SK-N-SH (cell line): Measurements from ENCODE around the gene PEX11A. TPM values are rescaled to one million over a fixed set of nuclear protein-coding genes. Genes with fewer than 3 reads are reported as not detected.
A peak's percentile ranks its signal among the peaks of the same experiment; 100 is the strongest.

Experiments used
- CTCF ChIA-PET: fragments of 300-600, 350-600 bp; formaldehyde crosslinking; extraction: SDS; loops from one replicate; lab custom pipeline; 2021; lab: Yijun Ruan, JAX
- POLR2A ChIA-PET: fragments of 350-600 bp; sonication (Branson Sonifier 250); formaldehyde crosslinking; extraction: SDS; loops from one replicate; lab custom pipeline; 2020; ENCODE audit warnings: antibody characterized with exemption, inconsistent platforms; lab: Yijun Ruan, JAX
- DNase-seq: peaks from one replicate; pipeline ENCODE4 v3.0.0; 2012
- H2AFZ ChIP-seq: fragments of 200-600 bp; sonication (generic); 2 replicates; pipeline ENCODE4 v1.8.1; 2016; ENCODE audit warnings: antibody characterized with exemption, mild to moderate bottlenecking, low read depth
- H3F3A ChIP-seq: fragments of 200-600 bp; sonication (generic); replicated peaks from 2 replicates; pipeline ENCODE3; 2016; ENCODE audit warnings: antibody characterized with exemption, mild to moderate bottlenecking; ENCODE audit not compliant: insufficient read depth
- H3K27ac ChIP-seq, 2 experiments: fragments of 200-500 bp in 1 of 2; fragments of 200-600 bp in 1 of 2; sonication (Bioruptor generic) in 1 of 2; sonication (generic), shearing (Covaris generic) in 1 of 2; 2 replicates each; pipeline versions ENCODE4 v1.5.1 to v1.6.1; 2014 to 2016; ENCODE audit warnings: low read depth in 2 of 2, inconsistent platforms in 1 of 2, low read length in 1 of 2, mild to moderate bottlenecking in 1 of 2, mixed read lengths in 1 of 2
- H3K27me3 ChIP-seq: fragments of 200-600 bp; sonication (generic), shearing (Covaris generic); 2 replicates; pipeline ENCODE4 v1.6.1; 2016; ENCODE audit warnings: mixed run types; ENCODE audit not compliant: insufficient read depth
- H3K36me3 ChIP-seq, 2 experiments: fragments of 200-500 bp in 1 of 2; fragments of 200-600 bp in 1 of 2; sonication (Bioruptor generic) in 1 of 2; sonication (generic) in 1 of 2; replicated peaks in 1 of 2; 2 replicates each; pipeline versions ENCODE3 to v1.5.1; 2014 to 2016; ENCODE audit warnings: low read length in 1 of 2, mild to moderate bottlenecking in 1 of 2; ENCODE audit not compliant: insufficient read depth in 2 of 2, control insufficient read depth in 1 of 2
- H3K4me1 ChIP-seq, 2 experiments: fragments of 200-500 bp in 1 of 2; fragments of 200-600 bp in 1 of 2; sonication (Bioruptor generic) in 1 of 2; sonication (generic), shearing (Covaris generic) in 1 of 2; 2 replicates each; pipeline versions ENCODE4 v1.5.1 to v1.6.1; 2014 to 2016; ENCODE audit warnings: low read depth in 1 of 2, low read length in 1 of 2, mixed run types in 1 of 2; ENCODE audit not compliant: insufficient read depth in 2 of 2, control insufficient read depth in 1 of 2
- H3K4me2 ChIP-seq: fragments of 200-600 bp; sonication (generic), shearing (Covaris generic); 2 replicates; pipeline ENCODE4 v1.6.1; 2017; ENCODE audit warnings: mixed run types
- H3K4me3 ChIP-seq, 2 experiments: fragments of 200-500 bp in 1 of 2; fragments of 200-600 bp in 1 of 2; sonication (Bioruptor generic) in 1 of 2; sonication (generic), shearing (Covaris generic) in 1 of 2; 2 replicates each; pipeline versions ENCODE4 v1.5.1 to v1.8.1; 2014 to 2016; ENCODE audit warnings: low read depth in 2 of 2, inconsistent platforms in 1 of 2, low read length in 1 of 2, mild to moderate bottlenecking in 1 of 2, mixed read lengths in 1 of 2, moderate library complexity in 1 of 2
- H3K79me2 ChIP-seq: fragments of 200-600 bp; sonication (generic); 2 replicates; pipeline ENCODE4 v1.8.1; 2017; ENCODE audit warnings: mild to moderate bottlenecking; ENCODE audit not compliant: insufficient read depth
- H3K9ac ChIP-seq: fragments of 200-600 bp; sonication (generic); 2 replicates; pipeline ENCODE4 v1.6.1; 2017; ENCODE audit warnings: mixed run types
- H3K9me2 ChIP-seq: fragments of 200-600 bp; sonication (generic); 2 replicates; pipeline ENCODE4 v1.6.1; 2017; ENCODE audit warnings: mixed run types
- H3K9me3 ChIP-seq: fragments of 200-600 bp; sonication (generic); 2 replicates; pipeline ENCODE4 v1.6.1; 2017; ENCODE audit warnings: mixed run types, mild to moderate bottlenecking, moderate library complexity
- H4K20me1 ChIP-seq: fragments of 200-600 bp; sonication (generic); 2 replicates; pipeline ENCODE4 v1.6.1; 2017; ENCODE audit warnings: mild to moderate bottlenecking, mixed run types; ENCODE audit not compliant: insufficient read depth
- ELF1 ChIP-seq: IDR thresholded peaks from 2 replicates; pipeline ENCODE4 v1.4.0; 2012
- EP300 ChIP-seq, 2 experiments: IDR thresholded peaks; 2 replicates each; pipeline versions ENCODE4 v1.4.0 to v1.6.1; 2012; ENCODE audit warnings: borderline replicate concordance in 1 of 2, low read depth in 1 of 2, low read length in 1 of 2
- FOSL2 ChIP-seq: IDR thresholded peaks from 2 replicates; pipeline ENCODE4 v1.4.0; 2012; ENCODE audit warnings: low read depth, mild to moderate bottlenecking, moderate library complexity, borderline replicate concordance
- FOXJ3 ChIP-seq: sonication (generic); formaldehyde crosslinking; IDR thresholded peaks from 2 replicates; pipeline ENCODE4 v1.5.1; 2020; ENCODE audit warnings: mild to moderate bottlenecking, missing genetic modification reagents
- JUND ChIP-seq: IDR thresholded peaks from 2 replicates; pipeline ENCODE4 v1.4.0; 2012
- MAX ChIP-seq: IDR thresholded peaks from 2 replicates; pipeline ENCODE4 v1.4.0; 2012; ENCODE audit warnings: low read depth
- NFIC ChIP-seq: IDR thresholded peaks from 2 replicates; pipeline ENCODE4 v1.4.0; 2012; ENCODE audit warnings: borderline replicate concordance
- PBX3 ChIP-seq: IDR thresholded peaks from 2 replicates; pipeline ENCODE4; 2012
- RCOR1 ChIP-seq: fragments of 150-350 bp; IDR thresholded peaks from 2 replicates; pipeline ENCODE4 v1.6.1; 2017; ENCODE audit warnings: antibody characterized with exemption, low read length
- SIN3A ChIP-seq: IDR thresholded peaks from 2 replicates; pipeline ENCODE4 v1.6.1; 2012; ENCODE audit warnings: low read depth, mild to moderate bottlenecking, low read length, moderate library complexity, borderline replicate concordance
- YY1 ChIP-seq: IDR thresholded peaks from 2 replicates; pipeline ENCODE4 v1.4.0; 2012; ENCODE audit warnings: low read depth, mild to moderate bottlenecking
- WGBS: methylation state at CpG from one replicate; pipeline ENCODE4 v1.1.6; 2017; ENCODE audit warnings: low lambda C conversion rate; 5-methylcytosine and 5-hydroxymethylcytosine counted together
- polyA plus RNA-seq, 3 experiments: library from polyadenylated mRNA; depleted of rRNA; stranded (reverse); fragments of >200 nt; gene quantifications; 2 replicates each; pipeline ENCODE4 v1.2.3, GENCODE V29; 2012
- TF ChIP-seq, protein P1 (sequence below): IDR thresholded peaks from 2 replicates; pipeline ENCODE4 v1.4.0; 2012; ENCODE audit warnings: low read depth, borderline replicate concordance
- TF ChIP-seq, protein P2 (sequence below): fragments of 200-600 bp; sonication (generic); IDR thresholded peaks from 2 replicates; pipeline ENCODE4 v1.6.1; 2017; ENCODE audit warnings: antibody characterized with exemption, mild to moderate bottlenecking, moderate library complexity
- TF ChIP-seq, protein P3 (sequence below): fragments of 150-350 bp; IDR thresholded peaks from 2 replicates; pipeline ENCODE4 v1.6.1; 2017; ENCODE audit warnings: antibody characterized with exemption, low read length, low read depth, borderline replicate concordance

PEX11A gene
- polyA plus RNA-seq, 1 of the 3 experiments (the other 2 are of a cell fraction) = 6.1 TPM

GRCh38 chr15:89662893-89663626 is 27.5 kb downstream of the PEX11A start:
- Histone ChIP-seq H3K79me2 (no peaks in the 10 kb centered on the region), H3K4me3 (no peak overlapping the region), H3K9ac (peak overlapping the region; percentile 34; the same call in 1 of the 2 replicates), H3K27me3 (no peaks in the 10 kb centered on the region), H2AFZ (peak overlapping the region; percentile 93), H3K4me2 (peak overlapping the region; percentile 70), H3K9me3 (no peaks in the 10 kb centered on the region), H3K27ac (peak overlapping the region; percentile 36 to 70), H3F3A (peaks cover 22% of the 10 kb centered on the region), H3K9me2 (no peaks in the 10 kb centered on the region), H4K20me1 (no peaks in the 10 kb centered on the region), H3K36me3 (no peaks in the 10 kb centered on the region), H3K4me1 (peaks cover 12 to 19% of the 10 kb centered on the region in 2 experiments; a peak in 3 of 4 replicates)
- 67% methylated on average over 8 of the region's 11 CpGs for WGBS
- ChIA-PET CTCF (interaction anchor here (1.5 to 3.2 kb wide), 2 partner anchors 10 to 16 kb away, joined by 8 to 21 read pairs; no protein-coding TSS in a partner anchor), POLR2A (interaction anchor here (1.2 kb wide), 1 partner anchor 18 kb away, joined by 3 read pairs; no protein-coding TSS in a partner anchor)
- DNase-seq = no peak
- TF ChIP-seq YY1 = 0 out of 2 replicates have a peak, but pooled peaks have one; percentile 35
- TF ChIP-seq JUND = 0 out of 2 replicates have a peak, but pooled peaks have one; percentile 37
- TF ChIP-seq, protein P1, sequence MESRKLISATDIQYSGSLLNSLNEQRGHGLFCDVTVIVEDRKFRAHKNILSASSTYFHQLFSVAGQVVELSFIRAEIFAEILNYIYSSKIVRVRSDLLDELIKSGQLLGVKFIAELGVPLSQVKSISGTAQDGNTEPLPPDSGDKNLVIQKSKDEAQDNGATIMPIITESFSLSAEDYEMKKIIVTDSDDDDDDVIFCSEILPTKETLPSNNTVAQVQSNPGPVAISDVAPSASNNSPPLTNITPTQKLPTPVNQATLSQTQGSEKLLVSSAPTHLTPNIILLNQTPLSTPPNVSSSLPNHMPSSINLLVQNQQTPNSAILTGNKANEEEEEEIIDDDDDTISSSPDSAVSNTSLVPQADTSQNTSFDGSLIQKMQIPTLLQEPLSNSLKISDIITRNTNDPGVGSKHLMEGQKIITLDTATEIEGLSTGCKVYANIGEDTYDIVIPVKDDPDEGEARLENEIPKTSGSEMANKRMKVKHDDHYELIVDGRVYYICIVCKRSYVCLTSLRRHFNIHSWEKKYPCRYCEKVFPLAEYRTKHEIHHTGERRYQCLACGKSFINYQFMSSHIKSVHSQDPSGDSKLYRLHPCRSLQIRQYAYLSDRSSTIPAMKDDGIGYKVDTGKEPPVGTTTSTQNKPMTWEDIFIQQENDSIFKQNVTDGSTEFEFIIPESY = no peak
- 0 out of 4 replicates have a peak, but pooled peaks of 1 of the 2 experiments have one; percentile 11 for TF ChIP-seq EP300 (IDR thresholded peaks at IDR 0.05; ENCODE audit: borderline replicate concordance in 1 of 2, low read depth in 1 of 2, low read length in 1 of 2)
- TF ChIP-seq, protein P2, sequence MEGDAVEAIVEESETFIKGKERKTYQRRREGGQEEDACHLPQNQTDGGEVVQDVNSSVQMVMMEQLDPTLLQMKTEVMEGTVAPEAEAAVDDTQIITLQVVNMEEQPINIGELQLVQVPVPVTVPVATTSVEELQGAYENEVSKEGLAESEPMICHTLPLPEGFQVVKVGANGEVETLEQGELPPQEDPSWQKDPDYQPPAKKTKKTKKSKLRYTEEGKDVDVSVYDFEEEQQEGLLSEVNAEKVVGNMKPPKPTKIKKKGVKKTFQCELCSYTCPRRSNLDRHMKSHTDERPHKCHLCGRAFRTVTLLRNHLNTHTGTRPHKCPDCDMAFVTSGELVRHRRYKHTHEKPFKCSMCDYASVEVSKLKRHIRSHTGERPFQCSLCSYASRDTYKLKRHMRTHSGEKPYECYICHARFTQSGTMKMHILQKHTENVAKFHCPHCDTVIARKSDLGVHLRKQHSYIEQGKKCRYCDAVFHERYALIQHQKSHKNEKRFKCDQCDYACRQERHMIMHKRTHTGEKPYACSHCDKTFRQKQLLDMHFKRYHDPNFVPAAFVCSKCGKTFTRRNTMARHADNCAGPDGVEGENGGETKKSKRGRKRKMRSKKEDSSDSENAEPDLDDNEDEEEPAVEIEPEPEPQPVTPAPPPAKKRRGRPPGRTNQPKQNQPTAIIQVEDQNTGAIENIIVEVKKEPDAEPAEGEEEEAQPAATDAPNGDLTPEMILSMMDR = no peak
- peak; percentile 60 for TF ChIP-seq ELF1
- peak; percentile 69; the same call in 1 of the 2 replicates for TF ChIP-seq MAX
- no peak for TF ChIP-seq FOXJ3 (CRISPR knock-in tag)
- TF ChIP-seq SIN3A = no peak
- peak; percentile 44; the same call in 1 of the 2 replicates for TF ChIP-seq FOSL2
- TF ChIP-seq NFIC = peak; percentile 70
- TF ChIP-seq PBX3 = no peak
- TF ChIP-seq, protein P3, sequence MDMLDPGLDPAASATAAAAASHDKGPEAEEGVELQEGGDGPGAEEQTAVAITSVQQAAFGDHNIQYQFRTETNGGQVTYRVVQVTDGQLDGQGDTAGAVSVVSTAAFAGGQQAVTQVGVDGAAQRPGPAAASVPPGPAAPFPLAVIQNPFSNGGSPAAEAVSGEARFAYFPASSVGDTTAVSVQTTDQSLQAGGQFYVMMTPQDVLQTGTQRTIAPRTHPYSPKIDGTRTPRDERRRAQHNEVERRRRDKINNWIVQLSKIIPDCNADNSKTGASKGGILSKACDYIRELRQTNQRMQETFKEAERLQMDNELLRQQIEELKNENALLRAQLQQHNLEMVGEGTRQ = no peak
- no peak for TF ChIP-seq RCOR1
